Measurements from ENCODE around the gene SEC14L5. TPM values are rescaled to one million over a fixed set of nuclear protein-coding genes. Genes with fewer than 3 reads are reported as not detected.
A peak's percentile ranks its signal among the peaks of the same experiment; 100 is the strongest.

Gene SEC14L5
- under 0.01 TPM in 1 of 2 replicates, not detected in the other for total RNA-seq

- no peak for TF ChIP-seq CTCF (IDR thresholded peaks at IDR 0.05; ENCODE audit: insufficient read depth, low read depth, low read length)
- H3K4me3 ChIP-seq (ENCODE audit: low read depth, low read length) = peak within 1 kb of the TSS; percentile 55
- DNase-seq (ENCODE audit: low read depth) = peak; percentile 100
Measured at GRCh38 chr16:4957720-4958509, at the start of gene SEC14L5. Gene SEC14L5, plus strand, starts transcription at chr16:4958330. Its CDS starts 994 bp downstream, at chr16:4959324.

DNA sequence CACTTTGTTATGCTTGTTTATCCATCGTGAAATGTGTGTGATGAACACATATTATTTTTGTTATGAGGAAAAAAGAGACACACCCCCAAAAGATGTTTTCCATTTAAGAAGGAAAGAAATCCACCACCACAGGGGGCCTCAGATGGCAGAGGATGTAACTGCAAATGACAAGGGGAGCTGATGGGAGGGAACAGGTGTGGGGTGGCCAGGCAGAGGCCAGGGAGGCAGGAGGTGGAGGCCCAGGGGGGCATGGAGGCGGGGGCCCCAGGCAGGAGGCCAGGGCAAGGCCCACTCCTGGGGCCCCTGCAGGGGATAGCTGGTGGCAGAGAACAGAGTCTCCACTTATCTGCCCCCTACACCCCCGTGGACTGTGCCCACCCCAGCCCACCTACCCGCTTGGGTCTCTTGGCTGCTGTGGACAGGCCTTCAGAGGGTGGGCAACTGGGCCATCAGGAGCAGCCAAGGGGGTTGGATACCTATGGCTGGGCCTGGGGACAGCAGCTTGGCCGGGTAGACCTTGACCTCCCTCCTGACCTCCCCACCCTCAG is 49.2 kb upstream of the SEC14L5 start:
- no peak for DNase-seq (ENCODE audit: low read depth)
- no peak overlapping the region for H3K4me3 ChIP-seq (ENCODE audit: low read depth, low read length)
- TF ChIP-seq CTCF (IDR thresholded peaks at IDR 0.05; ENCODE audit: insufficient read depth, low read depth, low read length) = no peak

GRCh38 chr16:4909825-4910224 is 48.3 kb upstream of the SEC14L5 start:
- DNase-seq (ENCODE audit: low read depth) = no peak
- H3K4me3 ChIP-seq (ENCODE audit: low read depth, low read length) = no peak overlapping the region
- TF ChIP-seq CTCF (IDR thresholded peaks at IDR 0.05; ENCODE audit: insufficient read depth, low read depth, low read length) = no peak

DNA sequence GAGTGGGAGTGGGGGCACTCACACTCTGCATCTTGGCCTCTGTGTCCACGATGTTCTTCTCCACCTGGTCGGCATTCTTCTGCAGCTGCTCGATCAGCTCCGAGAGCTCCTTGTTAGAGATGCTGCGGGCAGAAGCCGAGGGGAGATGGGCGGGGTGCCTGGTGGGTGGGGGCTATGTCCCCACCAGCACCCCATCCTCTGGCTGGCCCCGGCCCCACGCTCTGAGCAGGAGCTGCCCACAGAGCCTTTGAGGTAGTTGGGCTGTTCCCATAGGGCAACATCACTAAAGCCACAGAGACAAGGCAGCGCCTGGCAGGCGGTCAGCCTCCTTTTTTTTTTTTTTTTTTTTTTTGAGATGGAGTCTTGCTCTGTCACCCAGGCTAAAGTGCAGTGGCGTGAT is 47.3 kb upstream of the SEC14L5 start:
- DNase-seq (ENCODE audit: low read depth) = no peak
- H3K4me3 ChIP-seq (ENCODE audit: low read depth, low read length) = no peak overlapping the region
- no peak for TF ChIP-seq CTCF (IDR thresholded peaks at IDR 0.05; ENCODE audit: insufficient read depth, low read depth, low read length)

DNA sequence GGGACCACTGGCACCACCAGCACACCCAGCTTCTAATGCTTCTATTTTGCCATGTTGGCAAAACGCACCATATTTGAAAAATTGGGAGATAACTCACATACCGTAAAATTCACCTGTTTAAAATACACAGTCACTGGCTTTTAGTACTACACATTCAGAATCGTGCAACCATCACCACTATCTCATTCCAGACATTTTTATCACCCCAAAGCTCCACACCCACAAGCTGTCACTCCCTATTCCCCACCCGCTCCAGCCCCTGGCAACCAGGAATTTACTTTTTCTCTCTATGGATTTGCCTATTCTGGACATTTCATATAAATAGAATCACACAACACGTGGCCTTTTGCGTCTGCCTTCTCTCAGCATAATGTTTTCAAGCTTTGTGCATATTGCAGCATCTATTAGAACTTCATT is 46.2 kb upstream of the SEC14L5 start:
- H3K4me3 ChIP-seq (ENCODE audit: low read depth, low read length) = no peak overlapping the region
- TF ChIP-seq CTCF (IDR thresholded peaks at IDR 0.05; ENCODE audit: insufficient read depth, low read depth, low read length) = no peak
- DNase-seq (ENCODE audit: low read depth) = peak; percentile 76

DNA sequence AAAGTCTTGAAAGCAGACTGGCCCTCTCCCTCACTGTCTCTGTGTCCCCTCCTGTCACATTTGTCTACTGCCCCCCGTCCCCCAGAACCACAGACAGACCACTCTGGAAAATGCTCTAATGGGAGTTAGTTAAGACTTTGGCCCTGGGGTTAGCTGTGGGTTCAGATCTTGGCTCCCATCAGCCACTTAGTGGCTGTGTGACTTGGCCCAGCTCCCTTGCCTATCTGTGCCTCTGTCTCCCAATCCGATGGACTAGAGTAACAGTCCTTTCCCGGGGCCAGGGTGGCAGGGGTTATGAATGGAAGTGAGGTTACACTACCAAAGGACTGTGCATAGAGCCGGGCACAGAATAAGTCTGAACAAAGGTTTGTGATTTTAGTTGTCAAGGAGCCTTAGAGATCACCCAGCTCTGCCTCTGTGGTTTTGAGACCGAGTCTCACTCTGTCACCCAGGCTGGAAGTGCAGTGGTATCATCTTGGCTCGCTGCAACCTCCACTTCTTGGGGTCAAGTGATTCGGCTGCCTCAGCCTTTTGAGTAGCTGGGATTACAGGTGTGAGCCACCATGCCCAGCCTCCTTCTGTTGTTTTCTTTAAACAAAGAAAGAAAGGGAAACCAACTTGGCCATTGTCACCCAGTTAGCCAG is 44.9 kb upstream of the SEC14L5 start:
- DNase-seq (ENCODE audit: low read depth) = no peak
- TF ChIP-seq CTCF (IDR thresholded peaks at IDR 0.05; ENCODE audit: insufficient read depth, low read depth, low read length) = no peak
- no peak overlapping the region for H3K4me3 ChIP-seq (ENCODE audit: low read depth, low read length)

Data from fibroblast of villous mesenchyme (primary cell).